COLO668 (cell line): ENCODE measurements around the gene MISP.
"Not testable (repeated sequence)": the region's sequence is repeated elsewhere in the genome, so short reads cannot be mapped to it uniquely, and the experiment has no call there.

ENCODE experiments used
- DNase-seq: peaks from one replicate; lab custom pipeline; 2025; ENCODE audit not compliant: unreplicated experiment; lab: John Stamatoyannopoulos, UW

MISP gene, protein sequence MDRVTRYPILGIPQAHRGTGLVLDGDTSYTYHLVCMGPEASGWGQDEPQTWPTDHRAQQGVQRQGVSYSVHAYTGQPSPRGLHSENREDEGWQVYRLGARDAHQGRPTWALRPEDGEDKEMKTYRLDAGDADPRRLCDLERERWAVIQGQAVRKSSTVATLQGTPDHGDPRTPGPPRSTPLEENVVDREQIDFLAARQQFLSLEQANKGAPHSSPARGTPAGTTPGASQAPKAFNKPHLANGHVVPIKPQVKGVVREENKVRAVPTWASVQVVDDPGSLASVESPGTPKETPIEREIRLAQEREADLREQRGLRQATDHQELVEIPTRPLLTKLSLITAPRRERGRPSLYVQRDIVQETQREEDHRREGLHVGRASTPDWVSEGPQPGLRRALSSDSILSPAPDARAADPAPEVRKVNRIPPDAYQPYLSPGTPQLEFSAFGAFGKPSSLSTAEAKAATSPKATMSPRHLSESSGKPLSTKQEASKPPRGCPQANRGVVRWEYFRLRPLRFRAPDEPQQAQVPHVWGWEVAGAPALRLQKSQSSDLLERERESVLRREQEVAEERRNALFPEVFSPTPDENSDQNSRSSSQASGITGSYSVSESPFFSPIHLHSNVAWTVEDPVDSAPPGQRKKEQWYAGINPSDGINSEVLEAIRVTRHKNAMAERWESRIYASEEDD

DNA sequence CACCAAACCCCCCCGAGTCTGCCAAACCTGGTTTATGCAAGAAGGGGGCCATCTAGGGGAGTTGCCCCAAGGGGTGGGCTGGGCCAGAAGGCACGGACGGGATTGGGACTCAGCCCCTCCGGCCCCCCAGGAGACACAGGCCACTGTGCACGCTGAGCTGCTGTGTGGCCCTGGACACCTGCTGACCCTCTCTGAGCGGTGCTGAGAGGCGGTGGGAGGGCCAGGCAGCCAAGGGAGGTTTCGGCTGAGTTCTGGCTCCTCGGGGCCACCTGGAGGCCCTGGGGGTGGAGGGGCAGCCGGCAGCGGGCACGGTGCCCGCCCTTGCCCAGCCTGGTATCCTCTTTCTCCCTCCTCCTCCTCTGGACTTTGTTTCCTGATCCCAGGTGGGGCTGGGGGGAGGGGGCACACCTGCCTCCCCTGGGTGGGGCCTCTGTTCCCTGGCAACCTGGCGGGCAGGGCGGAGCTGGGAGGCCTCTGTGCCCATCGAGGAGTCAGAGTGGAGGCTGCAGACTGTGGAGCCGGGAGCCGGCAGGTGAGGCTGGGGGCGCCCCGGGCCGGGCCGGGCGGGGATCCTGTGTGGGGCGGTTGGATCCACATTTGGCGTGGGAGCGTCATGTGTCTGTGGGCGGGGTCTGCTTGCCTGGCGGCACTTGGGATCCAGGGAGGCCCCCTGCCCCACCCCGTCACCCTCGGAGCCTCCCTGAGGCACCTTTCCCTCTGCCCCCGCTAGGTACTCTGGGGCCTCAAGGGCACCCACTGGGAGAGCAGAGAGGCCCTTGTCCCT, at the start of gene MISP:
TSS of gene MISP (plus strand) at position 473 of the 784 bp plus-strand sequence. CDS start 5,835 bp downstream, outside the sequence.
- peak; percentile 95 for DNase-seq

DNA sequence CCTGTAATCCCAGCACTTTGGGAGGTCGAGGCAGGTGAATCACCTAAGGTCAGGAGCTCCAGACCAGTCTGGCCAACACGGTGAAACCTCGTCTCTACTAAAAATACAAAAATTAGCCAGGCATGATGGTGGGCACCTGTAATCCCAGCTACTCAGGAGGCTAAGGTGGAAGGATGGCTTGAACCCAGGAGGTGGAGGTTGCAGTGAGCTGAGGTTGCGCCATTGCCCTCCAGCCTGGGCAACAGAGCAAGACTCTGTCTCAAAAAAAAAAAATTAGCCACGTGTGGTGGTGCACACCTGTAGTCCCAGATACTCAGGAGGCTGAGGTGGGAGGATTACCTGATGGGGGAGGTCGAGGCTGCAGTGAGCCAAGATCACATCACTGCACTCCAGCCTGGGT, 48.1 kb upstream of the MISP start:
- DNase-seq = not testable (repeated sequence)

DNA sequence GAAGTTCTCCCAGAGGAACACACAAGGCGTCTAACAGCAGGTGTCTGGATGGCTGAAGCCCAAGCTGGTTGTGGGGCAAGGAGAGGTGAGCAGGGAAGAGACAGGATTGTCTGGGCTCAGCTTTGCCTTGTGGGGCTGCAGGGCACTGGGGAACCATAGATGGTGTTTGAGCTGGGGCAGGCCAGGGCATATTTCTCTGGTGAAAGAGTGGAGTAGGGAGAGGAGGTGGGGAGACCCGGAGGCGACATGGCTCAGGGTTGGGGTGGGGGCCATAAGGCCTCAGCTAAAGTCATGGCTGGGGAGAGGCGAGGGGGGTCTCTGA, 47.6 kb upstream of the MISP start:
- no peak for DNase-seq

DNA sequence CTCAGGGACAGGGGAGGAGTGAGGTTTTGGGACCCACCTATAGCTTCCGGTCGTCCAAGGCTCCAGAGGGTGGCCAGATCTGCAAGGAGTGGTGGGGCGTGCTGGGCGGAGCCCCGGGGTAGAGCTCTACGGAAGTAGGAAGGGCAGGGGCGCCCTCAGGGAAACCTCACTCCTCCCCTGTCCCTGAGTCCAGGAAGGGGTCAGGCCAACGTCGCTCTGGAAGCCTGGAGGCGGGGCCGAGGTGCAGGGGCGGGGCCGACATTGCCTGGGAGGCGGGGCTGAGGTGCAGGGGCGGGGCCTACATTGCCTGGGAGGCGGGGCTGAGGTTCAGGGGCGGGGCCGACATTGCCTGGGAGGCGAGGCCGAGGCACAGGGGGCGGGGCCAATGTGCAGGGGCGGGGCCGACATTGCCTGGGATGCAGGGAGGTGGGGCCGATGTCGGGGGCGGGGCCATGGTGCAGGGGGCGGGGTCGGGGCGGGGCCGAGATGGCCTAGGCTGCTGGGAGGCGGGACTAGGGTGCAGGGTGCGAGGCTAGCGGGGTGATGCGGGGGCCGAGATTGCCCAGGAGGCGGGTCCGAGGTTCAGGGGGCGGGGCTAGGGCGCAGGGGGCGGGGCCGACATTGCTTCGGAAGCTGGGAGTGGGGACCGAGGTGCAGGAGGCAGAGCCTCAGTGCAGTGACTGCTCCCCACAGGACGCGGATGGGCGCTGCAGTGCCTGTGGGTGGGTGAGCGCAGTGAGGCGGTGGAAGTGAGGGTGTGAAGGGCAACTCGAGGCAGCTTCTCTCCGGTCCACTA, 47.1 kb upstream of the MISP start:
- DNase-seq = peak; percentile 24

DNA sequence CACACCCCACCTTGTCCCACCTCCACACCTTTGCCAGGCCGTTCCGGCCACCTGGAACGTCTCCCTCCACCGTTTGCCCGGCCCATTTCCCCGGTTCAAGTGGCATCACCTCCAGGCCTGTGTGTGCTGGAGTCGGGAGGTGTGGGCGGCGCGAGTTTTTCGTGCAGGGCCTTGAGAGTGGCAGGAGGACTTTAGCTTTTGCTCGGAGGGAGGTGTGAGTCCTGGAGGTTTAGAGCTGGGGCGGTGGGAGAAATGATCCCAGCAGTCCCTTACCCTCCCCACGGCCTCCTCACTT, 46.5 kb upstream of the MISP start:
- DNase-seq = no peak

DNA sequence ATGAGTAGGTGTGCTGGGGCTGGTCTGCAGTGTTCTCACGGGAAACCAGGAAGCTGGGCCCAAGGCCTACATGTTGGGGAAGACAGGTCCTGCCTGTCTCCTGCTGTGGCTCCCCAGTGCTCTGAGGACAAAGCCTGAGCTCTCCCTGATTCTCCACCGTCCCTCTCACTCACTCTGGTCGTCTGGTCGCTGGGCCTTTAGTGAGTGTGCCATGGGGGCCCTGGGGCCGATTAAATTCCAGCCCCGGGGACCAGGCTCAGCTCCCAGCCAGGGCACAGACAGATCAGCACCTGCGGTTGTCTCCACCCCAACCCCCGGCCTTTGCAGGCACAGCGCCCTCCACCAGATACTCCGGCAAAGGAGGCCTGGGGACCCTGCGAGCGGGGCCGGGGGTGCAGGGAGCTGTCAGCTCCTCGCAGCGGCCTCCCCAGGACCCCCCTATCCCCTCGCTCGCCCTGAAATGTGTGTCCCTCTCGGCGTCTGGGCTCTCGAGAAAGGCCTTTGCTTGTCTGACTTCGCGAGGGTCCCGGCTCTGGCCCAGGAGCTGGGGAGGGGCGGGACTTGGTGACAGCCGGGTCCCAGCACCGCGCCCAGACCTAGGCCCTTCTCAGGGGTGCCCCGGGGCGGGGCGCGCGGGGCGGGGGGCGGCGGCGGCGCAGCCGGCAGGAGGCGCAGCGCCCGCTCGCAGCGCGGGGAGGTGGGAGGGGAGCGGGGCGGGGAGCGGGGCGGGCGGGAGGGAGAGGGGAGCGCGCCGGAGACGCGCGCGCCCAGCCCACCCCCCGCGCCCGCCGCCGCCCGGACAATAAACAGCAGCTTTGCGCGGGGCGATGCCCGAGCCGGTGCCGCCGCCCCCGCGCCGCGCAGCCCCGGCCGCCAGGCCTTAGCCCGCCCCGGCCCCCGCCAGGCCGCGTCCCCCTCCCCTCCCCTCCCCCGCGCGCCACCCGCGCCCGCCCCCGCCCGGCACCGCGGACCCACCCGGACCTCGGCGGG, 42.5 kb upstream of the MISP start, which contains the start of gene PALM:
TSS of gene PALM (plus strand) at position 782 of the 990 bp plus-strand sequence. CDS start 212 bp downstream, outside the sequence.
- no peak for DNase-seq

DNA sequence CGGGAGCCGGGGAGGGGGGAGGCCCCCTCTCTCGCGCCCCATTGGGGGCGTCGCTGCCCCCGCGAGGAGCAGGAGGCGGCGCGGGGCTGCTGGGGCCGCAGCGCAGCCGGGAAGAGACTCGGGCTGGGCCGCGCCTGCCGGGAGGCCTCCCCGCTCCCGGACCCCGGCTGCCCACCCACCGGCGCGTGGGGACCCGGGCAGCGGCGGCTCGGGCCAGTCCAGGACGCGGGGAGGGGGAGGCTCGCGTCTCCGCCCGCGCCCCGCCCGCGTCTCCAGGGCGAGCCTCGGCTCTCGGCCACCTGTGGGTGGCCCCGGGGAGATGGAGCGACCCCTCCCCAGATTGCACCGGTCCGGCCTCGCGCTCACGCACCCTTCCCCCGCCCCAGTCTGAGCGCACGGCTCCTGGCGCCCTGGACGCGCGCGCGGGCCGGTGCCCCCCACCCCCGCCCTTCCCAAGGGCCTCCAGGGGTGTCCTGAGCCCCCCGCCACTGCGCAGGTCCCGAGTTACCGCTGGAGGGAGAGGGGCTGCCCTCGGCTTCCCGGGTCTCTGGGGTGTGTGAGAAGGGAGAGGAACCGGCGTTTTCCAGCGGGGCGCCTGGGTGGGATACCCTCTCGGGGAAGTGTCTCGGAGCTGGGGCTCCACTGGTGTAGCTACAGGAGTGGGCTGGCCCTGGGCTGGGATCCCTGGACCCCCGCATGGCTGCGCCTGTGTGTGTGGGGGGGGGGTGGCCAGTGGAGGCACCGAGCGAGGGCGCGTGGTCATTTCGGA, 41.5 kb upstream of the MISP start:
- no peak for DNase-seq

DNA sequence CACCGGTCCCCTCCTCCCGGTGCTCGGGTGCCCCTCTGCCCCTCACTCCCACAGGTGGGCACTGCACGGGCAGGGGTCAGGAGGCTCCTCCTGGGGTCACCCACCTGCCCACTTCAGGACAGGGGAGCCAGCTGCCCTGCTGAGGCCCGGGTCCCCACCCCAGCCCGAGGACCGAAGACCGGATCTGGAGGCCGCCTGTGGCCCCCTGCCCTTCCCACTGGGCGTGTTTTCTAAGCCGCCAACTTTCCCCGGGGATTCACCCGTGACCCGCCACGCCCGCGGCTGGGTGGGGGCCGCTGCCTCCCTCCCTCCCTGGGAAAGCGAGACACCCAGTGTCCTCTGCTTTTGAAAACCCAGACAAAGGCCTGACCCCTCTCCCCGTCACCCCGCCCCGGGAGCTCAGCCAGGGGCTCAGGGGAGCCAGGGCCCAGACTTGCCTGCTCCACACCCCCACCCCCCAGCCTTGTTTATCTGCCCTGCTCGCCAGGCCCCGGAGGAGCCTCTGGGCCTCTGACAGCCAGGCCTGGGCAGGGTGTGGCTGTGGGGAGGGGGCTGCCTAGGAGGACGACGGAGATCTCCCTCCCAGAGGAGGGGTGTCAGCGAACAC, 40.8 kb upstream of the MISP start:
- DNase-seq = no peak

DNA sequence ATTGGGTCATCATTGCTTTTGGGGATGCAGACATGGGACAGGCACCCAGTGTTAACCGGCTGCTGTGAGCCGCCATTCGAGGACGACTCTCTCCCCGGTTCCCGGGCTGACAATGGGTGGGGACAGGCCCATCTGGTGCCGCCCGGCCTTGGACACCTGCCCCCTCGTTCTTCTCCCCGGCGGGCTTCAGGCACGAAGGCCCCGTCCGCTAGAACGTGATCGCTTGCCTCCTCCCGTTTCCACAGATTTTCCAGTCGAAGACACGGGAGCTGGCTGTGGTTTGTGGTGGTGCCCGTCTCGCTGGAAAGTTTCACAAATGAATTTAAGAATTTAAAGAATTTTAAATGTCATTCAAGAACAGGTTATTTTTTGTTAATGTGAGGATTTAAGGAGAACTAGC, 40.1 kb upstream of the MISP start:
- no peak for DNase-seq

DNA sequence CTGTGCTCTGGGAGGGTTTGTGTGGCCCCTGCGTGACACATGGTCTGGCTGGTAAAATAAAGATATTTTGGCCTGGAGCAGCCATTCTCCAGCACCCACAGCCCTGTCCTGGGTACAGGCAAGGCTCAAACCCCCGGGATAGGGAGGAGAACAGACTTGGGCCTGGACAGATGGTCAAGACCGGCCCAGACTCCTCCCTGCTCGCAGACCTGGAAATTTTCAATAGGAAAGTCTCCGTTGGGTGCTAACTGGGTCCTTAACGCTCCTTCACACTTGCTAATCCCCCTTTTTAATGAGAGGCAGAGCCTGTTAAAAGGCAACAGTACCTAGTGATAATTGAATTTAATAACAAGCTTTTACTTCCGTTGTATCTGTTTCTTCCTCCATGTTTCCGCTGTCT, 39.7 kb upstream of the MISP start:
- no peak for DNase-seq

DNA sequence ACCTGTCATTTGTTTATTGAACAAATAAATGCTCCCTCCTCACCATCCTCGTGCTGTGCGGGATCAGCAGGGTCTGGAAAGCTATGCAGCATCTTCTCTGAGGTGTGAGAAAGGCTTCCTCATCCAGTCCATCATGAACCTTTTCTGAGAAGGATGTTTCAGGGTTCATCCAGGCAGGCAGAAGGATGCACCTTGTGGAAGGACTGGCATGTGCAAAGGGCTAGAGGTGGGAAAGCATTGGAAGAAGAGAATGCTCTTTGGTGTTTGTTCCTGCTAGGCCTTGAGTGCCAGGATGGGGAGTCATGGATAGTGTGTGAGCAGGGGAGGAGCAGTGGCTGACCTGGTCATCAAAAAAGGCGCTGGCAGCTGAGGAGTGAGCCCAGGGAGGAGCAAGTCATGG, 35.6 kb upstream of the MISP start:
- no peak for DNase-seq

DNA sequence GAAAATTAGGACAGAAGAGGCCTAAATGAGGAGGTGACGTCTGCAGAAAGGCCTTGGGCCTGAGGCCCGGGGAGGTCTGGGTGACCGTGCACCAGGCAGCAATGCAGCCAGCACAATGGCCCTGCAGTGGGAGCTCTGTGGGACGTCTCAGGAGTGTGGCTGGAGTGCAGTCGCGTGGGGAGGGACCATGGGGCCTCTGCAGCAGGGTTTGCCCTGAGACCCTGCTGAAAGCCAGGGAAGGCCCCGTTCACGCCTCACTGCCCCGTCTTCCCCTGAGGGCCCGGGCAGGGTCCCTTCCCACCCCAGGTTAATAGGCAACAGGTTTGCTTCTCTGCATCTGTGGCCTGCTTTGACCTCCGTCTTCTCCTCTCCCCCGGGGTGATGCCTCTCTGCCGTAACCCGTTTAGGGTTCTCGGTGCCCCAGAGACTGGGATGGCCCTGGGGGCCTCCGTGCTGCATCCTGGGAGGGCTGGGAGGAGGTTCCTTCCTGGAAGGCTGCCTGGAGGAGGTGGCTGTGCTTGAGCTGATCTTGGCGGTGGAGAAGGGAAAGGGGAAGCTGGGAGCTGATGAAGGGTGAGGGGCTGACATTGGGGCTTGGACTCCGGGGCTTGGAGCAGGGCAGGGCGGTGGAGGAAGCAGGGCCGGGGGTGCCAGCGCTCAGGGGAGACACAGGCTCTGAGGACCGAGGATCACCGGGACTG, 32.5 kb upstream of the MISP start:
- no peak for DNase-seq

DNA sequence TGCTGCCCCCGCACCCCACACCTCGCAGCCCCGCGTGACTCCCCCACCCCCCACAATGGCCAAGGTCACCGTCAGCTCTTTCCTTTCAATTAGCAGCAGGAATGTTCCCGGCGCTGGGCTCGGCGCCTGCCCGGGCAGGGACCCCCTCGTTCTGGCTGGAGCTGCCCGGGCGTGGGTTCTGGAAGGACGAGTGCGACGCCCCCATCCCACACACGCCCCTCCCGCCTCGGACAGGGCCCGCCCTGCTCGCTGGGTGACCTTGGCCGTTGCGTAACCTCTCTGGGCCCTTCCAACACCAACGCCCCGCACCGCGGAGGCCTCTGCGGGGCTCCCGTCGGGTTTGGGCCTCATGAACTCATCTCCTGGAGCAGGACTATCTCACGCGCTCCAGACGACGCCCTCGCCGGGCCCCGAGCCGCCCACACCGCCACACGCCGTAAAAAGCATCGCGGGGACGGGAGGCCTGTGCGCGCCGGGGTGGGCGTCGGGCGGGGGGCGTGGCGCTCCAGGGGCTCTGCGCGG, 31.9 kb upstream of the MISP start:
- DNase-seq = no peak

DNA sequence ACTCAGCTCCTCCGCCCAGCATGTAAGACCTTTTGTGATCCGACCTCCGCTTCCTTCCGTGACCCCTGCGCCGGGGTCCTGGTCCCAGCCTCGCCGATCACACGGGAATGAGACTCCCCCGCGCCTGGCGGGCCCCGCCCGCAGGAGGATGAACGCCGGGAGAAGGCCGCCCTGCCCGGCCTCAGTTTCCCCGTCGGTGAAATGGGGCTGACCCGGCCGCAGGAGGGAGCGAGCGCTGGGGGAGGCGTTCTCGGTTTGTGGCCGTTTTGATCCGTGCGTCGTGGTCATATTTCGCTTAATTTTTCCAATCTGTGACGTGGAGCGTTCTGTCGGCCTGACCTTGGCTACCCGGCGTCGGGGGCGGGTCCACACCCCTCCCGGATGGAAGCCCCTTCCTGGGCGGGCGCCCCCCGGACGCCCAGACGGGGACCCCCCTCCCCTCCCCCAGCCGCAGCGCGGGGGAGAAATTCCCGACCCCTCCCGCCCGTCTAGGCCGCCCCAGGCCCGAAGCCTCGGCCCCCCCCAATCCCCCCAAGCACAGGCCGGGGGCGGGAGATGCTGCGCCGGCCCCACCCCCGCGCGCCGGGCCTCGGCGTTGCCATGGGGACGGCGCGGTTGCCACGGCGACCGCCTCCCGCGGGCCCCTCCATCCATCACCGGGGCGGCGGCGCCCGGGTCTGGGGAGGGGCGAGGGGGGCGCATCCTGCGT, 31.1 kb upstream of the MISP start:
- no peak for DNase-seq

DNA sequence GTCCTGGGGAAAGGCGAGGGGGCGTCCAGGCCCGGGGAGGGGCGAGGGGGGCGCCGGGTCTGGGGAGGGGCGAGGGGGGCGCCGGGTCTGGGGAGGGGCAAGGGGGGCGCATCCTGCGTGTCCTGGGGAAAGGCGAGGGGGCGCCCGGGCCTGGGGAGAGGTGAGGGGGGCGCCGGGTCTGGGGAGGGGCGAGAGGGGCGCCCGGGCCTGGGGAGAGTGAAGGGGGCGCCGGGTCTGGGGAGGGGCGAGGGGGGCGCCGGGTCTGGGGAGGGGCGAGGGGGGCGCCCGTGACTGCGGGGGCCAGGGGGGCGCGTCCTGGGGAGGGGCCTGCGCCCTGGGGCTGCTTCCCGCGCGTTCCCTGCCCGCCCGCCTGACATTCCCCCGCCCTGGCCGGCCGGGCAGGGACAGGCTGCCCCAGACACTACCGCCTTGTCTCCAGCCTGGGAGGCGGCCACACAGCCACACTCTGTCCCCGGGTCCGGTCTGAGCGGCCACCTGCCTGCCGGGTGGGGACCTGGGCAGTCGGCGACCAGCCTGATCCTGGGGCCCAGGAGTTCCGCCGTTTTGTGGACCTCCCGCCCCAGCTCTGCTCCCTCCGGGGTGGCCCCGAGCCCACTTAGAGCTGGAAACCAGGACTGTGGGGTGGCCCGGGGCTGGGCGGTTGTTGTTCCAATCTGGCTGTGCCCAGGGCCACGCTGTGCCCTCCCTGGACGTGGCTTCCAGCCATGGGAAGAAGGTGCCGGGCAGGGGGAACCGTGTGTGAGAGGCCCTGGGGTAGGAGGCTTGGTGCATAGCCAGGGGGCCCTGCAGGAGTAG, 30.4 kb upstream of the MISP start:
- DNase-seq = no peak

DNA sequence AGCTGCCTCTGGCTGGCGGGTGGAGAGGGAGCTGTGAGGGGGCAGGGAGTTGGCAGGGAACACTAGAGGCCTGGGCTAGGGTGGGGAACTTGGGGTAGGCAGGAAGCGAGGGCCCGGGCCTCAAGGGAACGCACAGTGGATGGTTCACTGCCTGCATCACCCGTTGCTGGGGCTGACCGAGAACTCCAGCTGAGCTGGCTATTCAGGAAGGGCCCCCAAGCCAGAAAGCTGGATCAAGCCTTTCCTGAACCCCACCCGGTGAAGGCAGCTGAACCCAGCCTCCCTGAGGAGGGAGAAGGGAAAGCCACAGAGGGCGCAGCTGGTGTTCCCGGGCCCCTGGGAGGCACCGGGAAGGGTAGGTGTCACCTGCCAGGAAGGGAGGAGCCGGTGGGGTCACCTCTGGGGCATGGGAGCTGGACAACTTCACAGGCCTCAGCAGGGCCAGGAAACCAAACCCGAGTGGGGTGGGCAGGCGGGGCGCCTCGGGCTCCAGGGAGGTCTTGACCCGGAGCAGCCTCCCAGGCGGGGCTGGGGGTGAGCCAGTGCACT, 28.3 kb upstream of the MISP start:
- no peak for DNase-seq
